Neural progenitor cell (in vitro differentiated cells): ENCODE measurements around the gene LGALSL. TPM values are rescaled to one million over a fixed set of nuclear protein-coding genes. Genes with fewer than 3 reads are reported as not detected.

ENCODE experiments used
- DNase-seq: peaks from one replicate; pipeline ENCODE4 v3.0.0-alpha.2; 2016; ENCODE audit warnings: low spot score
- H2AFZ ChIP-seq: fragments of 200-600 bp; sonication (generic); replicated peaks from 2 replicates; pipeline ENCODE4 v1.6.1; 2016; ENCODE audit warnings: antibody characterized with exemption
- H3F3A ChIP-seq: fragments of 200-600 bp; sonication (generic); 2 replicates; pipeline ENCODE4 v1.6.1; 2016; ENCODE audit warnings: antibody characterized with exemption, low read depth
- H3K27ac ChIP-seq: fragments of 200-600 bp; sonication (generic); 2 replicates; pipeline ENCODE4 v1.5.1; 2016; ENCODE audit warnings: mild to moderate bottlenecking
- H3K27me3 ChIP-seq: fragments of 200-600 bp; sonication (generic); 2 replicates; pipeline ENCODE4 v1.6.1; 2016; ENCODE audit warnings: mild to moderate bottlenecking, moderate library complexity
- H3K36me3 ChIP-seq: fragments of 200-600 bp; sonication (generic); 2 replicates; pipeline ENCODE4 v1.5.1; 2016
- H3K4me1 ChIP-seq: fragments of 200-600 bp; sonication (generic); 2 replicates; pipeline ENCODE4 v1.6.1; 2016; ENCODE audit warnings: mixed run types
- H3K4me2 ChIP-seq: fragments of 200-600 bp; sonication (generic); 2 replicates; pipeline ENCODE4 v1.6.1; 2016
- H3K4me3 ChIP-seq: fragments of 200-600 bp; sonication (generic); 2 replicates; pipeline ENCODE4 v1.5.1; 2016
- H3K79me2 ChIP-seq: fragments of 200-600 bp; sonication (generic); 2 replicates; pipeline ENCODE4 v1.6.1; 2016; ENCODE audit warnings: low read depth
- H3K9ac ChIP-seq: fragments of 200-600 bp; sonication (generic); 2 replicates; pipeline ENCODE4 v1.6.1; 2016
- H3K9me3 ChIP-seq: fragments of 200-600 bp; sonication (generic); 2 replicates; pipeline ENCODE4 v1.5.1; 2016; ENCODE audit warnings: low read depth
- H4K20me1 ChIP-seq: fragments of 200-600 bp; sonication (generic); 2 replicates; pipeline ENCODE4 v1.6.1; 2016; ENCODE audit warnings: low read depth
- H3K27ac Mint-ChIP-seq: 3 replicates; pipeline ENCODE4 v1.8.0; 2021; ENCODE audit warnings: mixed read lengths
- H3K27me3 Mint-ChIP-seq: 2 replicates; pipeline ENCODE4 v1.8.0; 2022; ENCODE audit warnings: low read depth, mild to moderate bottlenecking, inconsistent platforms, moderate library complexity, mixed read lengths; ENCODE audit not compliant: insufficient read depth
- H3K36me3 Mint-ChIP-seq: 3 replicates; pipeline ENCODE4 v1.8.0; 2021; ENCODE audit warnings: mixed read lengths
- H3K4me1 Mint-ChIP-seq: 3 replicates; pipeline ENCODE4 v1.8.0; 2021; ENCODE audit warnings: mixed read lengths
- H3K4me3 Mint-ChIP-seq: 3 replicates; pipeline ENCODE4 v1.8.0; 2021; ENCODE audit warnings: mild to moderate bottlenecking, moderate library complexity, mixed read lengths
- H3K9me3 Mint-ChIP-seq: 3 replicates; pipeline ENCODE4 v1.8.0; 2020; ENCODE audit warnings: mixed read lengths
- CTCF ChIP-seq: fragments of 200-600 bp; sonication (generic); IDR thresholded peaks from 2 replicates; pipeline ENCODE4 v1.5.1; 2017; ENCODE audit warnings: antibody characterized with exemption, mild to moderate bottlenecking
- EZH2 ChIP-seq: fragments of 200-600 bp; sonication (generic); IDR thresholded peaks from 2 replicates; pipeline ENCODE4 v1.6.1; 2017; ENCODE audit warnings: antibody characterized with exemption, mild to moderate bottlenecking, moderate library complexity
- EZH2phosphoT487 ChIP-seq: fragments of 200-600 bp; sonication (generic); IDR thresholded peaks from 2 replicates; pipeline ENCODE4 v1.6.1; 2017; ENCODE audit warnings: antibody characterized with exemption
- total RNA-seq: library from RNA; depleted of rRNA; stranded (reverse); fragments of >200 nt; gene quantifications from 2 replicates; pipeline ENCODE4 v1.2.3, GENCODE V29; 2015; ENCODE audit warnings: low replicate concordance

Gene LGALSL
- total RNA-seq, 1 donor from 2014 or later = 31.1 TPM

- TF ChIP-seq EZH2phosphoT487 = no peak
- no peak for TF ChIP-seq EZH2
- TF ChIP-seq CTCF = no peak
- Histone ChIP-seq H3K36me3 (no peaks in the 10 kb centered on the region), H3K9me3 (no peaks in the 10 kb centered on the region), H3K27me3 (no peaks in the 10 kb centered on the region), H2AFZ (no peak overlapping the region), H3K4me1 (peaks cover 7% of the 10 kb centered on the region), H3K9ac (no peak overlapping the region), H3K27ac (no peak overlapping the region), H3K79me2 (no peaks in the 10 kb centered on the region), H3F3A (no peaks in the 10 kb centered on the region), H3K4me3 (no peak overlapping the region), H3K4me2 (no peak overlapping the region), H4K20me1 (no peaks in the 10 kb centered on the region)
- Mint-ChIP-seq H3K36me3 (no peaks in the 10 kb centered on the region), H3K27ac (no peak overlapping the region), H3K4me3 (no peak overlapping the region), H3K4me1 (peaks cover 12% of the 10 kb centered on the region), H3K27me3 (peaks cover 9% of the 10 kb centered on the region), H3K9me3 (no peaks in the 10 kb centered on the region)
- no peak for DNase-seq
These were observed 24.0 kb downstream of the LGALSL start for GRCh38 chr2:64477979-64478378.

- H3F3A ChIP-seq = no peaks in the 10 kb centered on the region
- no peak overlapping the region for H3K27ac ChIP-seq
- no peak overlapping the region for H3K4me3 Mint-ChIP-seq
- H3K9me3 ChIP-seq = no peaks in the 10 kb centered on the region
- H3K79me2 ChIP-seq = no peaks in the 10 kb centered on the region
- H3K4me2 ChIP-seq = no peak overlapping the region
- H3K4me1 ChIP-seq = peaks cover 11% of the 10 kb centered on the region
- no peak for DNase-seq
- H3K36me3 Mint-ChIP-seq = no peaks in the 10 kb centered on the region
- H3K4me1 Mint-ChIP-seq = peaks cover 12% of the 10 kb centered on the region
- no peaks in the 10 kb centered on the region for H3K27me3 ChIP-seq
- no peak overlapping the region for H3K27ac Mint-ChIP-seq
- no peaks in the 10 kb centered on the region for H3K9me3 Mint-ChIP-seq
- H4K20me1 ChIP-seq = no peaks in the 10 kb centered on the region
- no peak overlapping the region for H3K4me3 ChIP-seq
- no peak overlapping the region for H3K9ac ChIP-seq
- peaks cover 9% of the 10 kb centered on the region for H3K27me3 Mint-ChIP-seq
- no peak for TF ChIP-seq EZH2phosphoT487
- TF ChIP-seq CTCF = no peak
- TF ChIP-seq EZH2 = no peak
- H3K36me3 ChIP-seq = no peaks in the 10 kb centered on the region
- no peak overlapping the region for H2AFZ ChIP-seq
These were observed 24.7 kb downstream of the LGALSL start for GRCh38 chr2:64478502-64479230.

- no peaks in the 10 kb centered on the region for H3K36me3 Mint-ChIP-seq
- Histone ChIP-seq H4K20me1 (no peaks in the 10 kb centered on the region), H2AFZ (no peak overlapping the region), H3K9ac (no peak overlapping the region), H3K4me2 (no peak overlapping the region), H3K4me1 (peaks cover 11% of the 10 kb centered on the region), H3K36me3 (no peaks in the 10 kb centered on the region), H3K9me3 (no peaks in the 10 kb centered on the region), H3K79me2 (no peaks in the 10 kb centered on the region), H3F3A (no peaks in the 10 kb centered on the region), H3K27me3 (no peaks in the 10 kb centered on the region), H3K27ac (no peak overlapping the region), H3K4me3 (no peak overlapping the region)
- H3K9me3 Mint-ChIP-seq = no peaks in the 10 kb centered on the region
- H3K4me1 Mint-ChIP-seq = peaks cover 10% of the 10 kb centered on the region
- DNase-seq = no peak
- H3K27me3 Mint-ChIP-seq = peaks cover 9% of the 10 kb centered on the region
- peak overlapping the region; percentile 57 for H3K27ac Mint-ChIP-seq
- TF ChIP-seq EZH2phosphoT487 = no peak
- no peak for TF ChIP-seq EZH2
- TF ChIP-seq CTCF = no peak
- no peak overlapping the region for H3K4me3 Mint-ChIP-seq
These were observed 25.5 kb downstream of the LGALSL start for GRCh38 chr2:64479259-64480117.
